ENCODE measurements around the gene STXBP3. TPM values are rescaled to one million over a fixed set of nuclear protein-coding genes. Genes with fewer than 3 reads are reported as not detected.

Gene STXBP3
- total RNA-seq, 3 donors from 2014 or later: 50.8 to 71.4 (median 66.1) TPM

DNA sequence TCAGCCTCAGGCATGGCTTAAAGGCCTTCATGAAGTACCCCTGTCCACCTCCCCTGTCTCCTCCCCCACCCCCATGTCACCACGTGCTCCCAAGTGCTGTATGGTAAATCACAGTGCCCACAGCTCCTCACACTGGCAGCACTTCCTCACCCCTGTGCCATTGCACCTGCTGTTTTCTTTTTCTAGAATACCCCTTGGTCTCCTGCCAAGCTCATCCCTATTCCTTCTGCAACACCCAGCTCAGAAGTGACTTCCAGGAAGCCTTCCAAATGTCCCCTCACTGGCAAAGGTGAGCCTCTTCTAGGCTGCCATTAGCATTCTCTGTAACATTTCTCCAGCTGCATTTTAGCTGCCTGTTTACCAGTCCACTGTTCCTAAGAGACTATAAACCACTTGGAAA lies 101.0 kb downstream of the STXBP3 start:
- intact Hi-C loops (cut with DNase I, micrococcal nuclease): no loop called here
- Histone ChIP-seq H3K4me3 (no peak overlapping the region), H3K9me3 (no peaks in the 10 kb centered on the region), H3K4me1 (ENCODE audit: low read depth) (no peaks in the 10 kb centered on the region), H3K36me3 (ENCODE audit: low read depth) (no peaks in the 10 kb centered on the region)
- no peak for ATAC-seq
- TF ChIP-seq, protein P1, sequence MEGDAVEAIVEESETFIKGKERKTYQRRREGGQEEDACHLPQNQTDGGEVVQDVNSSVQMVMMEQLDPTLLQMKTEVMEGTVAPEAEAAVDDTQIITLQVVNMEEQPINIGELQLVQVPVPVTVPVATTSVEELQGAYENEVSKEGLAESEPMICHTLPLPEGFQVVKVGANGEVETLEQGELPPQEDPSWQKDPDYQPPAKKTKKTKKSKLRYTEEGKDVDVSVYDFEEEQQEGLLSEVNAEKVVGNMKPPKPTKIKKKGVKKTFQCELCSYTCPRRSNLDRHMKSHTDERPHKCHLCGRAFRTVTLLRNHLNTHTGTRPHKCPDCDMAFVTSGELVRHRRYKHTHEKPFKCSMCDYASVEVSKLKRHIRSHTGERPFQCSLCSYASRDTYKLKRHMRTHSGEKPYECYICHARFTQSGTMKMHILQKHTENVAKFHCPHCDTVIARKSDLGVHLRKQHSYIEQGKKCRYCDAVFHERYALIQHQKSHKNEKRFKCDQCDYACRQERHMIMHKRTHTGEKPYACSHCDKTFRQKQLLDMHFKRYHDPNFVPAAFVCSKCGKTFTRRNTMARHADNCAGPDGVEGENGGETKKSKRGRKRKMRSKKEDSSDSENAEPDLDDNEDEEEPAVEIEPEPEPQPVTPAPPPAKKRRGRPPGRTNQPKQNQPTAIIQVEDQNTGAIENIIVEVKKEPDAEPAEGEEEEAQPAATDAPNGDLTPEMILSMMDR (IDR thresholded peaks at IDR 0.05): no peak
- no peak for DNase-seq

DNA sequence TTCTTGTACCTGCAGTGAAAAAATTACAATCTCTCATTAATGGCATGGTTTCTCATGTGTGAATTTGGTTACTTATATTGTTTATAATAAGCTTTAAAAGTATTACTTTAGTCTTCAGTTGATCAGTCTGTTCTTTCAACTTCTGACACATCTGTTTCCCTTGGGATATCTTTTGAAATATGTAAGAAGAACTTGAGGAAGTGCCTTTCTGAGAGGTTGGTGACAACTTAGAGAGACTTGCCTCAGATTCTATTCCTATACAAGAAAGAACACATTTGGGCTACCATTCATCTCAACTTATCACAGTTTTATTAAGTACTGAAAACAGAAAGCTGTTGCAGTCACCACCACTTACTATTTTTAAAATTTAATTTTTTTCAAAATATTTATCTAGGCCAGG lies 102.3 kb downstream of the STXBP3 start:
- Histone ChIP-seq H3K36me3 (ENCODE audit: low read depth) (no peaks in the 10 kb centered on the region), H3K4me3 (no peak overlapping the region), H3K9me3 (no peaks in the 10 kb centered on the region), H3K4me1 (ENCODE audit: low read depth) (no peaks in the 10 kb centered on the region)
- intact Hi-C loops (cut with DNase I, micrococcal nuclease): no loop called here
- DNase-seq (no peak), ATAC-seq (no peak)
- TF ChIP-seq, protein P1 (IDR thresholded peaks at IDR 0.05): no peak

DNA sequence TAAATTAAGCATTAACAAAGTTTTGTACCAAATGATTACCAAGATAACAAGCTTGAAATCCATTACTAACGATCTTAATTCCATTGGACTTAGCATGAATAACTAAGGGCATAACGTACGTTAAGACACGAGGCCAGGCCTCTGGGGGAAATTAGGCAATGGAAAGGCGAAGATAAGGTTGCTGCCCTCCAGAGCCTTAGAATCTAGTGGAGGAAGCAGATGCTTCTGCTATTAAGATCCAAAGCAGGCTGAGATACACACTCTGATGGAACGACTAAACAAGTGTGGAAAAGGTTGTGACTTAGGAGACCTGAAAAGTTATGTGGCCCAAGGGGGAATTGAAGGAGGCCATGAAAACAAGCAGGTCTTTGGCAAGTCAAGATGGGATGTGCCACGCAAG lies 104.5 kb downstream of the STXBP3 start:
- no peaks in the 10 kb centered on the region for H3K9me3 ChIP-seq
- H3K36me3 ChIP-seq (ENCODE audit: low read depth): no peaks in the 10 kb centered on the region
- H3K4me3 ChIP-seq: no peak overlapping the region
- intact Hi-C loops (cut with DNase I, micrococcal nuclease): no loop called here
- TF ChIP-seq, protein P1 (IDR thresholded peaks at IDR 0.05): no peak
- H3K4me1 ChIP-seq (ENCODE audit: low read depth): no peaks in the 10 kb centered on the region
- no peak for DNase-seq
- ATAC-seq: no peak

DNA sequence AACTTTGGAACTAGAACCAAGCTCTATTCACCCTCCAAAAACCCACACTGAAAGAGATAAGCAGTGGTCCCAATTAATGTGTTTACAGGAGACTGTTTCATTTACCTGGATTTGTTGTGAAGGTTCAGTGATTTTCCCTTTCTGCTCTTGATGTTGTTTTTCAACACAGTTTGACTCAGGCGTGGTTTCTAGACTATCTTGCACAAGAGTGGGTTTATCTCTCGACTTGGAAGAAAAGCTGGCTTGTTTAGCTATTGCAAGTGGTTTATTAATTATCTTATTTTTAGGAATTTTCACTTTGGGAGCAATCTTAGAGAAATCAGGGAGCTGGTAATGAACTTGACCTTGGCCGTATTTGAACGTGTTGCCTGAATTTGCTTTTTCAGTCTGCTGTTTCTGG lies 105.1 kb downstream of the STXBP3 start:
- TF ChIP-seq, protein P1 (IDR thresholded peaks at IDR 0.05): no peak
- Histone ChIP-seq H3K4me1 (ENCODE audit: low read depth) (no peaks in the 10 kb centered on the region), H3K36me3 (ENCODE audit: low read depth) (no peaks in the 10 kb centered on the region), H3K9me3 (no peaks in the 10 kb centered on the region), H3K4me3 (no peak overlapping the region)
- intact Hi-C loops (cut with DNase I, micrococcal nuclease): no loop called here
- ATAC-seq (no peak), DNase-seq (no peak)

DNA sequence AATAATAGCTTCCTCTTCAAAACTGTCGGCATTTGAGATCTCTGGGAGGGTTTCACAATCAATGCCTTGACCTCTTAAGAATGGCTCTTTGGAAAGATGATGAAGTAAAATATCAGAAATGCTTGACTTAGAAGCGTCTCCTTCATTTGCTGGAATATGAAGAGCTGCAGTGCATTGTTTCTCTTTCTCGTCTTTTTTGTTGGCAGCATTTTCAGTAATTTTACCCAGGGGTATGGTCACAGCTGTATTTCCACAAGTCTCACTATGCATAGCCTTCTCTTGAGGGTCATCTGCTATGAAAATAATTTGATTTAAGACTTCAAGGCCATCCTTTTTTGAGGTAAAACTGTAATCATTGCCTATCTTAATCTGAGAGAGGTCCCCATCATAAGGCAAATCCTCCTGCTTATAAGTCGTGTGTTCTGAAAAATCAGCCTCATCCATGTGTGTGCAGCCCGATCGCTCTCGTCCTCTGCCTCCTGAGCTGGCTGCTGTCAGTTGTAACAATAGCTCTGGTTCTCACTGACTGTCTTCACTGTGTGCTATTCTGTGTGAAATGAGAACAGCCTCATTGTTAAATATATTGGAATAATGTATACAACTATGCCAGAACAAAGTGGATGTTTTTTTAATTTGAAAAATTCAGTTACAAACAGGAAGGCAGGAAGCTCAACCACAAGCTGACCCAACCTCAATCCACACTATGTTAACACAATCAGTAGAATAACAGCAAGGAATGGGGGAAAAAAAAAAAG lies 105.9 kb downstream of the STXBP3 start:
- H3K4me1 ChIP-seq (ENCODE audit: low read depth): no peaks in the 10 kb centered on the region
- no peaks in the 10 kb centered on the region for H3K9me3 ChIP-seq
- DNase-seq (no peak), ATAC-seq (no peak)
- intact Hi-C loops (cut with DNase I, micrococcal nuclease): no loop called here
- H3K36me3 ChIP-seq (ENCODE audit: low read depth): no peaks in the 10 kb centered on the region
- no peak overlapping the region for H3K4me3 ChIP-seq
- TF ChIP-seq, protein P1 (IDR thresholded peaks at IDR 0.05): no peak

All from mucosa of descending colon (tissue), 3 donors.